ENCODE data around the gene ILF3. TPM values are rescaled to one million over a fixed set of nuclear protein-coding genes. Genes with fewer than 3 reads are reported as not detected.

The ILF3 gene
- polyA plus RNA-seq, 1 donor: 147 TPM

- no peak for DNase-seq (ENCODE audit: low read depth)
Observed at GRCh38 chr19:10730932-10731331, 76.8 kb downstream of the ILF3 start.

- no peak for DNase-seq (ENCODE audit: low read depth)
Observed at GRCh38 chr19:10735741-10736140, 81.6 kb downstream of the ILF3 start.

DNA sequence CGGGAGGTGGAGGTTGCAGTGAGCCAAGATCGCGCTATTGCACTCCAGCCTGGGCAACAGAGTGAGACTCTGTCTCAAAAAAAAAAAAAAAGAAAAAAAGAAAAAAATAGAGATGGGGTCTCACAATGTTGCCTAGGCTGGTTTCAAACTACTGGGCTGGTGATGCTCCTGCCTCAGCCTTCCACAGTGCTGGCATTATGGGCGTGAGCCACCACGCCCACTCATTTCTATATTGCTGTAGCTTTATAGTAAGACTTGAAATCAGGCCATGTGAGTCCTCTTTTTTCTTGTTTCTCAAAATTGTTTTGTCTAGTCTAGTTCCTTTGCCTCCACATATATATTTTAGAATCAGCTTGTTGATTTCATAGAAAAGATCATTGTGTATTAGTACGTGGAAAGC is 82.0 kb downstream of the ILF3 start:
- DNase-seq (ENCODE audit: low read depth): no peak

DNA sequence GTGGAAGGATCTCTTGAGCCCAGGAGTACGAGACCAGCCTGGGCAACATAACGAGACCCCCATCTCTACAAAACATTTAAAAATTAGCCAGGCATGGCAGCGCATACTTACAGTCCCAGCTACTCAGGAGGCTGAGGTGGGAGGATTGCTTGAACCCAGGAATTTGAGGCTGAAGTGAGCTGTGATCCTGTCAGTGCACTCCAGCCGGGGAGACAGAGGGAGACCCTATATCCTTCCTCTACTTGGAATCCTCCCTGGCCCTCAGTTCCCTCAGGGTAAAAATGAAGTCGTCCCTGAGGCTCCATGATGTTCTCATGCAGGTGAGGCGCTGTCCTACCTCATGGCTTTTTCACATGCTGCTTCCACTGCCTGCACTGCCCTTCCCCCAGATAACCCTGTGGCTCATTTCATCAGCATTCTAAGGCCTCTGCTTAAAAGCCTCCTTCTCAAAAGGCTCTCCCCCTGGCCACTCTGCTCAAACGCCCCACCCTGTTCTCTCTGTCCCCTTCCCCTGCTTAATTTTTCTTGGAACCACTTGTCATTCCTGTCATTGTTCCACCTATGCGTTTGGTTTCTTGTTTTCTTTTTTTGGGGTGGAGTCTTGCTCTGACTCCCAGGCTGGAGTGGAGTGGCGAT is 82.9 kb downstream of the ILF3 start:
- DNase-seq (ENCODE audit: low read depth): no peak

DNA sequence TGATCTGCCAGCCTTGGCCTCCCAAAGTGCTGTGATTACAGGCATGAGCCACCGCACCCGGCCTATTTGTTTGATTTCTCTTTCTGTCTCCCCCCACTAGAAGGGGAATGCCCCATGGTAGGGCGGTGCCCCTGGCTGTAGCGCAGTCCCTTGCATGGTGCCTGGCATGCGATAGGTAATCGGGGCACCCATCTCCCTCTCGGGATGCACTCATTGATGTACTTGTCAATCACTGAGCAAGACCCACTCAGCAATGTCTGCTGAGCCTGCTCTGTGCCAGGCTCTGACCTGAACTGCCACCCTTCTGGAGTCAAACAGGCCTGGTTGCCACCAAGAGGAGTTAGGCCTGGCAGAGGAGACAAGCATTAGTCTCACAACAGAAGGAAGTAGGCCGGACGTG is 83.6 kb downstream of the ILF3 start:
- no peak for DNase-seq (ENCODE audit: low read depth)

DNA sequence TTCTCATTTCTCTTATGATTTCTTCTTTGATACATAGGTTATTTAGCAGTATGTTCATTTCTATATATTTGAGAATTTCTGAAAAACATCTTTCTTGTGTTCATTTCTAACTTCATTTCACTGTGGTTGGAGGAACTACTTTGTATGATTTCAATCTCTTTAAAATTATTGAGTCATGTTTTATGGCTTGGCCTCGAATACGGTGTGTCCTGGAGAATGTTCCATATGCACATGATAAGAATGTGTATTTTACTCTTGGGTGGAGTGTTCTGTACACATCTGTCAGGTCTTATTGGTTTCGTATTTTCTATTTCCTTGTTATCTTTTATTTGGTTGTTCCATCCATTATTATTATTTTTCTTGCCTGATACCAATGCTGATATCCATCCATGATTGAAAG is 86.7 kb downstream of the ILF3 start:
- DNase-seq (ENCODE audit: low read depth): no peak

Other genes starting within 250 kb of the ILF3 start
- 3.3 TPM for gene PDE4A, start 233.8 kb upstream of the ILF3 start, polyA plus RNA-seq (ENCODE audit: insufficient read length)
- 66.1 TPM for gene KEAP1, start 151.0 kb upstream of the ILF3 start, polyA plus RNA-seq (ENCODE audit: insufficient read length)
- 1.1 TPM for gene S1PR5, start 136.9 kb upstream of the ILF3 start, polyA plus RNA-seq (ENCODE audit: insufficient read length)
- 22.7 TPM for gene ATG4D, start 110.4 kb upstream of the ILF3 start, polyA plus RNA-seq (ENCODE audit: insufficient read length)
- gene KRI1, start 88.3 kb upstream of the ILF3 start, polyA plus RNA-seq (ENCODE audit: insufficient read length): 22.0 TPM
- 15.1 TPM for gene CDKN2D, start 85.4 kb upstream of the ILF3 start, polyA plus RNA-seq (ENCODE audit: insufficient read length)
- not detected for gene AP1M2, start 67.0 kb upstream of the ILF3 start, polyA plus RNA-seq (ENCODE audit: insufficient read length)
- gene SLC44A2, start 28.8 kb upstream of the ILF3 start, polyA plus RNA-seq (ENCODE audit: insufficient read length): 132 TPM
- 31.7 TPM for gene QTRT1, start 47.1 kb downstream of the ILF3 start, polyA plus RNA-seq (ENCODE audit: insufficient read length)
- 75.8 TPM for gene DNM2, start 63.7 kb downstream of the ILF3 start, polyA plus RNA-seq (ENCODE audit: insufficient read length)
- 42.4 TPM for gene TMED1, start 181.9 kb downstream of the ILF3 start, polyA plus RNA-seq (ENCODE audit: insufficient read length)
- 3.0 TPM for gene C19orf38, start 194.1 kb downstream of the ILF3 start, polyA plus RNA-seq (ENCODE audit: insufficient read length)
- gene CARM1, start 217.2 kb downstream of the ILF3 start, polyA plus RNA-seq (ENCODE audit: insufficient read length): 65.0 TPM

All from forelimb muscle (tissue), 1 donor.